Muscle of arm (tissue), 14 donors: Measurements from ENCODE around the gene KIFBP. TPM values are rescaled to one million over a fixed set of nuclear protein-coding genes. Genes with fewer than 3 reads are reported as not detected.
"Not testable (repeated sequence)": the region's sequence is repeated elsewhere in the genome, so short reads cannot be mapped to it uniquely, and the experiment has no call there.

Experiments used
- DNase-seq: peaks from one replicate; pipeline ENCODE4 v3.0.0-alpha.2; 2013
- long read RNA-seq, 11 donors: transcript quantifications; one replicate each; lab custom pipeline, GENCODE V29; 2026
- polyA plus RNA-seq, 12 donors: library from polyadenylated mRNA; unstranded; fragments of 120-200 nt; gene quantifications; one replicate each; pipeline ENCODE4 v1.2.1, GENCODE V29; 2013; ENCODE audit not compliant: insufficient read length in 12 of 12

KIFBP gene, protein sequence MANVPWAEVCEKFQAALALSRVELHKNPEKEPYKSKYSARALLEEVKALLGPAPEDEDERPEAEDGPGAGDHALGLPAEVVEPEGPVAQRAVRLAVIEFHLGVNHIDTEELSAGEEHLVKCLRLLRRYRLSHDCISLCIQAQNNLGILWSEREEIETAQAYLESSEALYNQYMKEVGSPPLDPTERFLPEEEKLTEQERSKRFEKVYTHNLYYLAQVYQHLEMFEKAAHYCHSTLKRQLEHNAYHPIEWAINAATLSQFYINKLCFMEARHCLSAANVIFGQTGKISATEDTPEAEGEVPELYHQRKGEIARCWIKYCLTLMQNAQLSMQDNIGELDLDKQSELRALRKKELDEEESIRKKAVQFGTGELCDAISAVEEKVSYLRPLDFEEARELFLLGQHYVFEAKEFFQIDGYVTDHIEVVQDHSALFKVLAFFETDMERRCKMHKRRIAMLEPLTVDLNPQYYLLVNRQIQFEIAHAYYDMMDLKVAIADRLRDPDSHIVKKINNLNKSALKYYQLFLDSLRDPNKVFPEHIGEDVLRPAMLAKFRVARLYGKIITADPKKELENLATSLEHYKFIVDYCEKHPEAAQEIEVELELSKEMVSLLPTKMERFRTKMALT
- polyA plus RNA-seq, result 10 to 100 TPM in 11 of 12 donors, not detected in 1; 23.5 to 30.0 (median 26.1) TPM
- long read RNA-seq, donor 1, transcript KIF1BP-201 (7 exons, 2,544 nt), result minor isoform, 5 of 21 reads
- long read RNA-seq, donor 1, transcript KIF1BP-203 (4 exons, 576 nt), result major isoform, 6 of 21 reads
- long read RNA-seq, donor 1, partial matches to known transcripts, result 10 of 21 reads
- long read RNA-seq, donor 1, other reads (novel, unspliced or antisense), result 0 of 21 reads
- long read RNA-seq, donor 2, transcript KIF1BP-201 (7 exons, 2,544 nt), result major isoform, 18 of 18 reads
- long read RNA-seq, donor 2, partial matches to known transcripts, result 0 of 18 reads
- long read RNA-seq, donor 2, other reads (novel, unspliced or antisense), result 0 of 18 reads
- long read RNA-seq, donor 3, partial matches to known transcripts, result 0 of 3 reads
- long read RNA-seq, donor 3, other reads (novel, unspliced or antisense), result 0 of 3 reads
- long read RNA-seq, donor 4, partial matches to known transcripts, result 0 of 1 reads
- long read RNA-seq, donor 4, other reads (novel, unspliced or antisense), result 0 of 1 reads
- long read RNA-seq, donor 5, result 0 reads
- long read RNA-seq, donor 6, partial matches to known transcripts, result 0 of 6 reads
- long read RNA-seq, donor 6, other reads (novel, unspliced or antisense), result 0 of 6 reads
- long read RNA-seq, donor 7, transcript KIF1BP-201 (7 exons, 2,544 nt), result major isoform, 5 of 7 reads
- long read RNA-seq, donor 7, partial matches to known transcripts, result 0 of 7 reads
- long read RNA-seq, donor 7, other reads (novel, unspliced or antisense), result 0 of 7 reads
- long read RNA-seq, donor 8, transcript KIF1BP-201 (7 exons, 2,544 nt), result major isoform, 8 of 12 reads
- long read RNA-seq, donor 8, partial matches to known transcripts, result 0 of 12 reads
- long read RNA-seq, donor 8, other reads (novel, unspliced or antisense), result 0 of 12 reads
- long read RNA-seq, donor 9, transcript KIF1BP-201 (7 exons, 2,544 nt), result major isoform, 5 of 6 reads
- long read RNA-seq, donor 9, partial matches to known transcripts, result 0 of 6 reads
- long read RNA-seq, donor 9, other reads (novel, unspliced or antisense), result 0 of 6 reads
- long read RNA-seq, donor 10, transcript KIF1BP-201 (7 exons, 2,544 nt), result major isoform, 8 of 8 reads
- long read RNA-seq, donor 10, partial matches to known transcripts, result 0 of 8 reads
- long read RNA-seq, donor 10, other reads (novel, unspliced or antisense), result 0 of 8 reads
- long read RNA-seq, donor 11, transcript KIF1BP-201 (7 exons, 2,544 nt), result major isoform, 9 of 10 reads
- long read RNA-seq, donor 11, partial matches to known transcripts, result 0 of 10 reads
- long read RNA-seq, donor 11, other reads (novel, unspliced or antisense), result 0 of 10 reads

DNA sequence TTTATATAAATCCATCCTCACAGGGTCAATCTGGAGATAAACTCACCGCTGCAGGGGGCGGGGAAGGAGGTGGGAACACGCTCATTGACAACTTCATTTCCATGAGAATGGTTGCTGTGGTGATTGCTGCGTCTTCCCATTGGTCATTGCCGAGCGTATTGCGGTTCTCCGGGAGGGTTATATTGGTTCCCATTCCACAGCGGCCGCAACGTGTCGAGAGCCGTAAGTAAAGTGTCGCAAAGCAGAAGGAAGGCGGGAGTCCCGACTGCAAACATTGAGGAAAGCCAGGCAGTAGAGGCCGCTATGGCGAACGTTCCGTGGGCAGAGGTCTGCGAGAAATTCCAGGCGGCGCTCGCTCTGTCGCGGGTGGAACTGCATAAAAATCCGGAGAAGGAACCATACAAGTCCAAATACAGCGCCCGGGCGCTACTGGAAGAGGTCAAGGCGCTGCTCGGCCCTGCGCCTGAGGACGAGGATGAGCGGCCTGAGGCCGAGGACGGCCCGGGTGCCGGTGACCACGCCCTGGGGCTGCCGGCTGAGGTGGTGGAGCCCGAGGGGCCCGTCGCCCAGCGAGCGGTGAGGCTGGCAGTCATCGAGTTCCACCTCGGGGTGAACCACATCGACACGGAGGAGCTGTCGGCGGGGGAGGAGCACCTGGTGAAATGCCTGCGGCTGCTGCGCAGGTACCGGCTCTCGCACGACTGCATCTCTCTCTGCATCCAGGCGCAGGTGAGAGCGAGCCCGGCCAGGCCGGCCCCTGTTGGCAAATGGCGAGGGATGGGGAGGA is at the start of gene KIFBP:
KIFBP (plus strand) TSS at position 274 of the 787 bp plus-strand sequence; CDS start at position 304, 30 bp downstream.
- DNase-seq, result peak; percentile 97

DNA sequence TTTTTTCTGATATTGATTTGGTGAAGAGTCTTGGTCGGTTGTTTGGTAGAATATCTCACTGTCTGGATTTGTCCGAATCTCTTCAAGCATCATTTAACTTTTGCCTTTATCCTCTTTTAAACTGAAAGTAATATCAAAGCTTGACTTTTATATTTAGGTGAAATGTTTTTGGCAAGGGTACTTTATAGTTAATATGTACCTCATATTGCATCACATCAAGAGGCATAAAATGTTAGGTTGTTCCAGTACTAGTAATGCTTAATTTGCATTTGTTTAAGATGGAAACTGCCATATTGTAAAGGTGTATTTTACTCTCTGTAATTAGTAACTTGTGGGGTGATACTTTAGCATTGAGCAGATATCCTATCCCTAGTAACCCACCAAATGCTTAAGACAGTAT is 49.7 kb upstream of the KIFBP start:
- no peak for DNase-seq

DNA sequence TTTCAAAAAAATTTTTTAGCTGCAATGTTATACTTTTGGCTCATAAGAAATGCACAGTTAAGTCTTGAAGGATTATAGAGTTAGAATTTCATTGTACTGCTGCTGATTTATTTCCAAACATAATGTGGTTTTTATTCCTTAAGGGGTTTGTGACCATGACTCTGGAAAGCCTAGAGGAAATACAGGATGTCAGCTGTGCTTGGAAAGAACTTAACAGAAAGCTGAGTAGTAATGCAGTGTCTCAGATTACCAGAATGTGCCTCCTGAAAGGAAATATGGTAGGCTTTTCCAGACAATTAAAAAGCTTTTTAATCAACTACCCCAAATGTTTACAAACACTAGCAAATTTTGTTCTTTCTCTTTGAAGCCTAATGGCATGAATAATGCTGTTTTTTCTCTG is 47.7 kb upstream of the KIFBP start:
- not testable (repeated sequence) for DNase-seq

DNA sequence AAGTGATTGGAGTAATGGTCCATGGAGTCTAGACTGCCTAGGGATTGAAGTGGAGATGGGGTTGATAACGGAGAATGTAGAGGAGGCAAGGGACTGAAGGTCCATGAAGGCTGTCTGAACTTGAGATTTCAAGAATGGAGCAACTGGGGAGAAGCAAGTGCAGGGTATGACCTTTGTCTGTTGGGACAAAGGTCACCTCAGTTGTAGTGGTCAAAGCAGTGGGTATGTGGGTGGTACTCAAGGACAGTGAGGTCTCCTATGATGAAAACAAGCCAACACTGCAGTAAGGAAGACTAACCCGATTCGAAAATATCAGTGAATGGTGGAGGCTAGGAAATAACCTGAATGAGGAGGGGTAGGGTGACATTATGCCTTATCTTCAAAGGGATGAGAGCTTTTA is 38.0 kb upstream of the KIFBP start:
- DNase-seq, result no peak

DNA sequence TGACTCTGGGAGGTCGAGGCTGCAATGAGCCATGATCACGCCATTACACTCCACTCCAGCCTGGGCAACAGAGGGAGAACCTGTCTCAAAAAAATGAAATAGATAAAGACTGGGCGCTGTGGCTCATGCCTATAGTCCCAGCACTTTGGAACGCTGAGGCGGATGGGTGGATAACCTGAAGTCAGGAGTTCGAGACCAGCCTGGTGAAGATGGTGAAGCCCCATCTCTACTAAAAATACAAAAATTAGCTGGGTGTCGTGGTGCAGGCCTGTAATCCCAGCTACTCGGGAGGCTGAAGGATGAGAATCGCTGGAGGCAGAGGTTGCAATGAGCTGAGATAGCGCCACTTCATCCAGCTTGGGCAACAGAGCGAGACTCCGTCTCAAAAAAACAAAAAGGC is 33.7 kb upstream of the KIFBP start:
- DNase-seq, result no peak

DNA sequence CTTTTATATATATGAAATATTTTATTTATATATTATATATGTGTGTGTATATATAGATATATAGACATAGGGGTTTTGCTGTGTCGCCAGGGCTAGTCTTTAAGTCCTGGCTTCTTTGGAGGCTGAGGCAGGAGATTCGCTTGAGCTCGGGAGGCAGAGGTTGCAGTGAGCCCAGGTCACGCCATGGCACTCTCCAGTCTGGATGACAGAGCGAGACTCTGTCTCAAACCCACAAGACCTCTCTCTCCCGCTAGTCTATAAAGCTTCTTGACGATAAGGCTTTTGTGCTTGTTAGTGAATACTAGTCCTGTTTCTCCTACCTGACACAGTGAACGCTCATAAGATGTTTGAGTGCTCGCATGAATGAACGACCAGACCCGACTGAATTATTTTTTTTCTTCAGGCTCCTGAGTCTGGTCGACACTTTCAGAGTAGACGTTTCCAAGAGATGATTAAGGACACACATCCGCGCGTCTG is 33.2 kb upstream of the KIFBP start:
- no peak for DNase-seq

DNA sequence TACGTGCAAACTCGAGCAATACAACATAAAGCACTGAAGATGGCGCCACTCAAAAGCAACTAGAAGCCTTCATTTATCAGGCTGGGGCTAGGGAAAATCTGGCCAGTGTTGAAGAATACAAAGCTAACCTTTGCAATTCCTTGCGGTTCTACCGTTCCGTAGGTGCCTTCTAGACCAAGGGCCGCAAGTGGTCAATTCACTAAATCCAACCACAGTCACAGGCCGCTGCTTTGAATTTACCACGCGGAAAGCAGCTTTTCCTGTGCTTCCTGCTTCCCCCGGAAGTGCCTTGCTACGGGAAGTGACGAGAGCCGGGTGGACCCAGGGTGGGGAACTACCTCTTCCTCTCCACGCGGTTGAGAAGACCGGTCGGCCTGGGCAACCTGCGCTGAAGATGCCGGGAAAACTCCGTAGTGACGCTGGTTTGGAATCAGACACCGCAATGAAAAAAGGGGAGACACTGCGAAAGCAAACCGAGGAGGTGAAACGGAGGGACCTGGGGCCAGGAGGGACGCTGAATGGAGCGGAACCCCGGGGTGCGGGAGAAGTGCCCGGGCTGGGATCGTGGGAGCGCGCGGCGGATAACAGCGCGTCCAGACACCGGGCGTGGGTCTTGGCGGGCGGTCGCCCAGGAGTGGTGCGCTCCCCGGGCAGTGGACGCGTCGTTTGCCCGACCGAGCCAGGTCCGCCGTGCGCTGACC is 32.6 kb upstream of the KIFBP start, which contains the start of gene DDX21:
DDX21 (plus strand) TSS at position 339 of the 701 bp plus-strand sequence; CDS start at position 395, 56 bp downstream.
- peak; percentile 94 for DNase-seq

DNA sequence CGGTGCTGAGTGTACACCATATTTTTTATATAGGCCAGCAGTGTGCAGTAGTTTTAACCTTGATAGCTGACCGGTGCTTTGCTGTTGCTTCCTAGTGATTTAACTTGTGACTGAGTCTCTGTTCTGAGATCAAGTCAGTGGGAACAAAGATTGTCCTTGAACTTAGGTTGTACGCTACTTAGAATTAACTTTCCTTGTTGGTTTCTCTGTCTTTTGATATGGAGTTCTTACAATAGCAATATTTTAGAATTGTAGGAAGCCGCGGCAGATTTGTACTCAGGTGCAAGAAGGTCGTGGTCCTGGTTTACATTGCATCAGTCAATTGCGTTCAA is 31.4 kb upstream of the KIFBP start:
- no peak for DNase-seq

DNA sequence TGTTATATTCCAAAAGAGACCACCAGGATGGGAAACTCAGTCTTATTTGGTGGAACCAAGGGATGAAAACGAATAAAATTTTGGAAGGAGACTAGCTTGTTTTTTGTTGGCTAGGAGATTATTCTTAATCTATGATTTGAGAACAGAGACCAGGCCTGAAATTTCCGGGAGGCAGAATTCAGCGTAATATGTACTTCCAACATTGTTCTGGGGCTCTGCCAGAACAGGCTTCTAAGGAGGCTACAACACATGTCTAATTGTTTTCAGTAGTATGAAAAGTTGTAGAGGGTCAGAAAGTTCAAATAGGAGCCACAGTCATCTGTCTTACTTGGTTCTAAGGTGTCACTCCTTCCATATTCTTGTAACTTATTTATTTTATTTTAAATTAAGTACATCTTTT is 30.9 kb upstream of the KIFBP start:
- no peak for DNase-seq

DNA sequence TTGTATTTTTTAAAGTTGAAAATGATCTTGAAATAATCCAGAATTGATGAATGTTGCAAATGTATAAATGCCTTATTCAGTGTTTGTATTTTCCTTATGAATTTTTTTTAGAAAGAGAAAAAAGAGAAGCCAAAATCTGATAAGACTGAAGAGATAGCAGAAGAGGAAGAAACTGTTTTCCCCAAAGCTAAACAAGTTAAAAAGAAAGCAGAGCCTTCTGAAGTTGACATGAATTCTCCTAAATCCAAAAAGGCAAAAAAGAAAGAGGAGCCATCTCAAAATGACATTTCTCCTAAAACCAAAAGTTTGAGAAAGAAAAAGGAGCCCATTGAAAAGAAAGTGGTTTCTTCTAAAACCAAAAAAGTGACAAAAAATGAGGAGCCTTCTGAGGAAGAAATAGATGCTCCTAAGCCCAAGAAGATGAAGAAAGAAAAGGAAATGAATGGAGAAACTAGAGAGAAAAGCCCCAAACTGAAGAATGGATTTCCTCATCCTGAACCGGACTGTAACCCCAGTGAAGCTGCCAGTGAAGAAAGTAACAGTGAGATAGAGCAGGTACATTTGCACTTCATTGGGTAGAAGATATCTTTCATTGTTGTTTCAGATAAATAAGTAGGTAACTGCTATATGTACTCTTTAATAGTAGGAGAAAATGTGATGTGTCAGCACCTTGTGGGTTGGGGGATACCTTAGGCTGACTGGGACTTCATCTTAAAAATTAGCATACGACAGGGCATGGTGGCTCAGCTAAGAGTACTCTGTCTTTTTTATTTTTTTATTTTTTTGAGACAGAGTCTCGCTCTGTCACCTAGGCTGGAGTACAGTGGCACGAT is 28.7 kb upstream of the KIFBP start:
- no peak for DNase-seq

DNA sequence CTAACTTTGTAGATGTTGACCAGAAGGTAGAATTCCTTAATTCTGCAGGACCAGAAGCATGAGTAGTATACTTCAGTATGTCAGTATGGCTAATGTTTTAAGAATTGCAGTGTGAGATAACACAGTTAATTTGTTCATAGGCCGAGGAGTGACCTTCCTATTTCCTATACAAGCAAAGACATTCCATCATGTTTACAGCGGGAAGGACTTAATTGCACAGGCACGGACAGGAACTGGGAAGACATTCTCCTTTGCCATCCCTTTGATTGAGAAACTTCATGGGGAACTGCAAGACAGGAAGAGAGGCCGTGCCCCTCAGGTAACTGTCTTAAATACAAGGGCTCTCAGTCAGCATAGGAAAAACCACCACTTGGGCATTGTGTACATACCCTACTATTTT is 25.5 kb upstream of the KIFBP start:
- DNase-seq, result no peak

DNA sequence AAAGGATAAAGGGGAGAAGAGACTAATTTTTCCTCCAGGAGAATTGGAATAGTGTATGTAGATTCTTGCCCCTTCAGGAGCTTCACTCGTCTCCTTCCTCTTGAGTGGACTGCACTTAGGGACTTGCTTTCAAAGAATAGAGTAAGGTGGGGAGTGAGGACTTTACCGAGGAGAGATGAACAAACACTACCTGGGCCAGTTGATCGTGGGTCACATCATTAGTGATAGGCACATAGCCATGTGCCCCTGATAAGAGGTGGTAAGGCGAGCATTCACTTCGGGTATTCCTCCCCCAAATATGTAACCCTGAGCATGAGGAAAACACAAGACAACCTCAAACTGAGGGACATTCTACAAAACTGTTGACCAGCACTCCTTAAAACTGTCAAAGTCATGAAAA is 14.6 kb upstream of the KIFBP start:
- no peak for DNase-seq

DNA sequence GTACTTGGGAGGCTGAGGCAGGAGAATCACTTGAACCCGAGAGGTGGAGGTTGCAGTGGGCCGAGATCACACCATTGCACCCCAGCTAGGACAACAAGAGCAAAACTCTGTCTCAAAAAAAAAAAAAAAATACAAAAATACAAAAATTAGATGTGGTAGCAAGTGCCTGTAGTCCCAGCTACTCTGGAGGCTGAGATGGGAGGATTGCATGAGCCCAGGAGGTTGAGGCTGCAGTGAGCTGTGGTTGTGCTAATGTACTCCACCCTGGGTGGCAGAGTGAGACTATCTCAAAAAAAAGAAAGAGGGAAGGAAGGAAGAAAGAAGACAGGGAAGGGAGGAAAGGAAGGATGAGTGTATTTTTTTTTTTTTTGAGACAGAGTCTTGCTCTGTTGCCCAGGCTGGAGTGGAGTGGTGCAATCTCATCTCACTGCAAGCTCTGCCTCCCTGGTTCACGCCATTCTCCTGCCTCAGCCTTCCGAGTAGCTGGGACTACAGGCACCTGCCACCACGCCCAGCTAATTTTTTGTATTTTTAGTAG is 12.6 kb upstream of the KIFBP start:
- not testable (repeated sequence) for DNase-seq

DNA sequence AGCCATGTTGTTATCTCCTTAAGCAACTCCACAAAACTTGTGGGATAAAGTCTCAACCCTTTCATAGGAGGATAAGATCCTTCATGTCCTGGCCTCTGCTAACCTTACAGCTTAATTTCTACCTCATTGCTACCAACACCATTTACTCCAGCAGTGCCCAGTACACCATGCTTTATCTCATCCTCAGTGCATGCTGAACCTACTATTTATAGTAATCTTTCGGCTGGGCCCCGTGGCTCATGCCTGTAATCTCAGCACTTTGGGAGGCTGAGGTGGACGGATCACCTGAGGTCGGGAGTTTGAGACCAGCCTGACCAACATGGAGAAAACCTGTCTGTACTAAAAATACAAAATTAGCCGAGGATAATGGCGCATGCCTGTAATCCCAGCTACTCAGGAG is 8.9 kb upstream of the KIFBP start:
- not testable (repeated sequence) for DNase-seq

DNA sequence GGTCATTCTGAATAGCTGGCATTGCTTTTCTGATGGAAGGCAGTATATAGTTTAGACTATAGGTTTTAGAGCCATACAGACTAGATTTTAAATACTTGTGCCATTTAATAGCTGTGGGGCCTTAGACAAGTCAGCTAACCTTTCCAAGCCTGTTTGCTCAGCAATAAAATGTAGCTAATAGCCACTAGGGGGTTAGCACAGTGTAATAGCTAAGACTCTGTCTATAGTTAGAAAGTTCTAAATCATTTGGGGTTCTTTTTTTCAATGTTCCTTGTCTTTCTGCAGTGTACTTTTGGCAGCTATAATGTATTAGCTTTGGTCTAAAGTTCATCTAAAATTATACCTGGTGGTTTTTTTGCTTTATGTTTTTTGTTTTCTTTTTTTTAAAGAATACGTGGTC is 7.5 kb upstream of the KIFBP start:
- DNase-seq, result no peak

DNA sequence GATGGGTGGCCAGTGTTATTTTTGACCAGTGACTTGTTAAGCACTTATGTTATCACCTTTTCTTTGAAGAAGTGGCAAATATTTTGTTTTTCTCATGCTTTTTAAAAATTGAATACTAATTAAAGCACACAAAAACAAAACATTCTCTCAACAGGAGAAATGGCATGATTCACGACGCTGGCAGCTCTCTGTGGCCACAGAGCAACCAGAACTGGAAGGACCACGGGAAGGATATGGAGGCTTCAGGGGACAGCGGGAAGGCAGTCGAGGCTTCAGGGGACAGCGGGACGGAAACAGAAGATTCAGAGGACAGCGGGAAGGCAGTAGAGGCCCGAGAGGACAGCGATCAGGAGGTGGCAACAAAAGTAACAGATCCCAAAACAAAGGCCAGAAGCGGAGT is 6.2 kb upstream of the KIFBP start:
- DNase-seq, result no peak

DNA sequence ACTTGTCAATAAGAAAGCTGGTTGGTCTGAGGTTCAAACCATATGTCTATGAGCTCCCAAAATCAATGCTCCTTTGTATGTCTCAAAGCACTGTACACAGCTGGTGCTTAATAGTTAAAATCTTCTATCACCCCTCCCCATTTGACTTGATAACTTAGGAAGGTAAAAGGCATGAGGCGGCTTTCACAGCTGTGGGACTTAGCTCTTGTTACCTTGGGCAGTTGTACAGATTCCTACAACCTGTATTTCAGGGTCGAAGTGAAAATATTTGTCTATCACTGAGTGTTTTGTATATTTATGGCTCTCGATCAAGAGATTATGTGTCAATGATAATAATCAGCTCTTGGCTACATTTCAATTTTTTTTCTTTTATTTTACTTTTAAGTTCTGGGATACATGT is 992 bp upstream of the KIFBP start:
- no peak for DNase-seq
